ENCODE measurements around the gene HHATL.

The HHATL gene

GRCh38 chr3:42657675-42658074 lies 44.9 kb downstream of the HHATL start:
- Histone ChIP-seq H3K4me3 (ENCODE audit: low read length) (no peak overlapping the region), H3K23ac (ENCODE audit: low read length) (no peak overlapping the region), H4K5ac (ENCODE audit: low read length) (no peak overlapping the region), H3K18ac (ENCODE audit: low read length) (no peak overlapping the region), H3K4ac (ENCODE audit: low read depth, low read length) (no peak overlapping the region), H3K79me1 (ENCODE audit: low read length) (peaks cover 2% of the 10 kb centered on the region), H3K4me2 (ENCODE audit: low read length) (no peak overlapping the region), H3K27me3 (ENCODE audit: insufficient read depth, low read length, poor library complexity) (no peaks in the 10 kb centered on the region), H3K9ac (ENCODE audit: low read length) (no peak overlapping the region), H2BK120ac (ENCODE audit: low read depth, low read length) (no peak overlapping the region), H3K79me2 (ENCODE audit: control insufficient read depth, insufficient read depth, low read length) (no peaks in the 10 kb centered on the region), H3K27ac (ENCODE audit: low read depth, low read length) (no peak overlapping the region), H2AK5ac (ENCODE audit: low read length) (no peak overlapping the region), H4K8ac (ENCODE audit: low read depth, low read length) (no peak overlapping the region), H3K56ac (ENCODE audit: low read length) (no peak overlapping the region), H2BK15ac (replicated peaks; ENCODE audit: low read depth) (no peak overlapping the region), H2BK5ac (ENCODE audit: low read length) (no peak overlapping the region), H3K4me1 (ENCODE audit: control insufficient read depth, low read depth, low read length) (peaks cover 5% of the 10 kb centered on the region), H3K36me3 (ENCODE audit: control insufficient read depth, insufficient read depth, low read length) (no peaks in the 10 kb centered on the region)
- no CpG with 5 or more reads among the region's 4 CpGs for WGBS (ENCODE audit: extremely low coverage, insufficient coverage, low lambda C conversion rate)
- DNase-seq = no peak

GRCh38 chr3:42656680-42657610 lies 45.7 kb downstream of the HHATL start:
- H4K5ac ChIP-seq (ENCODE audit: low read length) = no peak overlapping the region
- H2BK120ac ChIP-seq (ENCODE audit: low read depth, low read length) = no peak overlapping the region
- peaks cover 10% of the 10 kb centered on the region for H3K4me1 ChIP-seq (ENCODE audit: control insufficient read depth, low read depth, low read length)
- WGBS (ENCODE audit: extremely low coverage, insufficient coverage, low lambda C conversion rate) = no CpG with 5 or more reads among the region's 9 CpGs
- DNase-seq = no peak
- H2BK5ac ChIP-seq (ENCODE audit: low read length) = no peak overlapping the region
- H3K23ac ChIP-seq (ENCODE audit: low read length) = no peak overlapping the region
- no peaks in the 10 kb centered on the region for H3K36me3 ChIP-seq (ENCODE audit: control insufficient read depth, insufficient read depth, low read length)
- H3K4me2 ChIP-seq (ENCODE audit: low read length) = no peak overlapping the region
- peaks cover 2% of the 10 kb centered on the region for H3K79me1 ChIP-seq (ENCODE audit: low read length)
- H3K9ac ChIP-seq (ENCODE audit: low read length) = no peak overlapping the region
- H3K79me2 ChIP-seq (ENCODE audit: control insufficient read depth, insufficient read depth, low read length) = no peaks in the 10 kb centered on the region
- no peak overlapping the region for H3K4me3 ChIP-seq (ENCODE audit: low read length)
- H3K27me3 ChIP-seq (ENCODE audit: insufficient read depth, low read length, poor library complexity) = no peaks in the 10 kb centered on the region
- no peak overlapping the region for H3K18ac ChIP-seq (ENCODE audit: low read length)
- no peak overlapping the region for H3K4ac ChIP-seq (ENCODE audit: low read depth, low read length)
- no peak overlapping the region for H3K27ac ChIP-seq (ENCODE audit: low read depth, low read length)
- no peak overlapping the region for H2AK5ac ChIP-seq (ENCODE audit: low read length)
- no peak overlapping the region for H3K56ac ChIP-seq (ENCODE audit: low read length)
- H2BK15ac ChIP-seq (replicated peaks; ENCODE audit: low read depth) = no peak overlapping the region
- no peak overlapping the region for H4K8ac ChIP-seq (ENCODE audit: low read depth, low read length)

GRCh38 chr3:42655980-42656679 lies 46.5 kb downstream of the HHATL start:
- Histone ChIP-seq H3K4me3 (ENCODE audit: low read length) (no peak overlapping the region), H3K4me2 (ENCODE audit: low read length) (no peak overlapping the region), H2BK15ac (replicated peaks; ENCODE audit: low read depth) (no peak overlapping the region), H3K9ac (ENCODE audit: low read length) (no peak overlapping the region), H3K27ac (ENCODE audit: low read depth, low read length) (no peak overlapping the region), H3K4me1 (ENCODE audit: control insufficient read depth, low read depth, low read length) (peaks cover 18% of the 10 kb centered on the region), H3K23ac (ENCODE audit: low read length) (no peak overlapping the region), H4K8ac (ENCODE audit: low read depth, low read length) (no peak overlapping the region), H3K79me2 (ENCODE audit: control insufficient read depth, insufficient read depth, low read length) (no peaks in the 10 kb centered on the region), H3K36me3 (ENCODE audit: control insufficient read depth, insufficient read depth, low read length) (no peaks in the 10 kb centered on the region), H2AK5ac (ENCODE audit: low read length) (no peak overlapping the region), H2BK5ac (ENCODE audit: low read length) (no peak overlapping the region), H3K56ac (ENCODE audit: low read length) (no peak overlapping the region), H4K5ac (ENCODE audit: low read length) (no peak overlapping the region), H3K27me3 (ENCODE audit: insufficient read depth, low read length, poor library complexity) (no peaks in the 10 kb centered on the region), H3K79me1 (ENCODE audit: low read length) (peaks cover 2% of the 10 kb centered on the region), H3K18ac (ENCODE audit: low read length) (no peak overlapping the region), H3K4ac (ENCODE audit: low read depth, low read length) (no peak overlapping the region), H2BK120ac (ENCODE audit: low read depth, low read length) (no peak overlapping the region)
- no CpG with 5 or more reads among the region's 6 CpGs for WGBS (ENCODE audit: extremely low coverage, insufficient coverage, low lambda C conversion rate)
- DNase-seq = peak; percentile 48

GRCh38 chr3:42655331-42655888 lies 47.2 kb downstream of the HHATL start:
- Histone ChIP-seq H4K8ac (ENCODE audit: low read depth, low read length) (no peak overlapping the region), H3K23ac (ENCODE audit: low read length) (no peak overlapping the region), H3K9ac (ENCODE audit: low read length) (peak overlapping the region; percentile 84), H3K4me2 (ENCODE audit: low read length) (peak overlapping the region; percentile 40), H3K79me1 (ENCODE audit: low read length) (peaks cover 2% of the 10 kb centered on the region), H3K4me1 (ENCODE audit: control insufficient read depth, low read depth, low read length) (peaks cover 18% of the 10 kb centered on the region), H3K27me3 (ENCODE audit: insufficient read depth, low read length, poor library complexity) (no peaks in the 10 kb centered on the region), H2BK15ac (replicated peaks; ENCODE audit: low read depth) (no peak overlapping the region), H3K79me2 (ENCODE audit: control insufficient read depth, insufficient read depth, low read length) (no peaks in the 10 kb centered on the region), H3K27ac (ENCODE audit: low read depth, low read length) (no peak overlapping the region), H2BK5ac (ENCODE audit: low read length) (no peak overlapping the region), H4K5ac (ENCODE audit: low read length) (no peak overlapping the region), H2BK120ac (ENCODE audit: low read depth, low read length) (no peak overlapping the region), H3K4me3 (ENCODE audit: low read length) (no peak overlapping the region), H3K4ac (ENCODE audit: low read depth, low read length) (peak overlapping the region; percentile 44), H3K18ac (ENCODE audit: low read length) (peak overlapping the region; percentile 71), H2AK5ac (ENCODE audit: low read length) (no peak overlapping the region), H3K36me3 (ENCODE audit: control insufficient read depth, insufficient read depth, low read length) (no peaks in the 10 kb centered on the region), H3K56ac (ENCODE audit: low read length) (peak overlapping the region; percentile 92)
- peak; percentile 28 for DNase-seq
- no CpG with 5 or more reads among the region's 4 CpGs for WGBS (ENCODE audit: extremely low coverage, insufficient coverage, low lambda C conversion rate)

GRCh38 chr3:42654331-42655201 lies 48.0 kb downstream of the HHATL start:
- DNase-seq = peak; percentile 91
- WGBS (ENCODE audit: extremely low coverage, insufficient coverage, low lambda C conversion rate) = no CpG with 5 or more reads among the region's 94 CpGs
- Histone ChIP-seq H3K56ac (ENCODE audit: low read length) (peak overlapping the region; percentile 92), H3K4me1 (ENCODE audit: control insufficient read depth, low read depth, low read length) (peaks cover 18% of the 10 kb centered on the region), H3K4ac (ENCODE audit: low read depth, low read length) (peak overlapping the region; percentile 96), H3K79me1 (ENCODE audit: low read length) (peaks cover 2% of the 10 kb centered on the region), H3K27me3 (ENCODE audit: insufficient read depth, low read length, poor library complexity) (no peaks in the 10 kb centered on the region), H3K4me3 (ENCODE audit: low read length) (peak overlapping the region; percentile 56), H4K5ac (ENCODE audit: low read length) (no peak overlapping the region), H3K79me2 (ENCODE audit: control insufficient read depth, insufficient read depth, low read length) (no peaks in the 10 kb centered on the region), H2BK120ac (ENCODE audit: low read depth, low read length) (no peak overlapping the region), H2BK5ac (ENCODE audit: low read length) (no peak overlapping the region), H3K23ac (ENCODE audit: low read length) (peak overlapping the region; percentile 45), H2BK15ac (replicated peaks; ENCODE audit: low read depth) (no peak overlapping the region), H3K4me2 (ENCODE audit: low read length) (peak overlapping the region; percentile 40), H3K36me3 (ENCODE audit: control insufficient read depth, insufficient read depth, low read length) (no peaks in the 10 kb centered on the region), H3K9ac (ENCODE audit: low read length) (peak overlapping the region; percentile 84), H2AK5ac (ENCODE audit: low read length) (no peak overlapping the region), H4K8ac (ENCODE audit: low read depth, low read length) (peak overlapping the region; percentile 29), H3K18ac (ENCODE audit: low read length) (peak overlapping the region; percentile 71), H3K27ac (ENCODE audit: low read depth, low read length) (no peak overlapping the region)
